Measurements from ENCODE around the gene AMHR2.

DNA sequence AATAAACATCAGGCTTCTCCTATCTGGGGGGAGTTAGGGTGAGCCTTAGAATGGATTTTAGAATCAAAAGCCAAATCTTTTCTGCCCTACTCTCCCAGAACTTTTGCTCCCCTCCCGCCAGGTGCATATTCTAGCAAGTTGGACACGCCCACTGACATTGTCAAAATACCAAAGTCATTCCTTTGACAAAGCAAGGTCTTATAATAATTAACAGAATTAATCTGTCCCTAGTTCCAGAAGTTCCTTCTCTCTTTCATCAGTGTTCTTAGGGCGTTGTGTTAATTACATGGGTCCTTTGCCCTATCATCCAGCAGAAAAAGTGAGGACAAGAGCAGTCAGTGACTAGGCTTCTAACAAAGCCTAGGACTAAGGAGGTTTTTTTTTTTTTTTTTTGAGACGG, 20.3 kb downstream of the AMHR2 start:
- TF ChIP-seq CTCF (IDR thresholded peaks at IDR 0.05) (no peak), POLR2A (IDR thresholded peaks at IDR 0.05) (no peak), EP300 (IDR thresholded peaks at IDR 0.05) (no peak)
